Neural cell (in vitro differentiated cells): ENCODE data around the gene MYO1D.

ENCODE experiments used
- CTCF ChIP-seq: fragments of 450-650 bp; IDR thresholded peaks from 2 replicates; pipeline ENCODE4 v1.5.1; 2014; ENCODE audit warnings: antibody characterized with exemption, mild to moderate bottlenecking, moderate library complexity; ENCODE audit not compliant: poor library complexity, severe bottlenecking
- EP300 ChIP-seq: fragments of 450-650 bp; conservative IDR thresholded peaks from 2 replicates; pipeline ENCODE4 v1.6.1; 2014; ENCODE audit warnings: antibody characterized with exemption, mild to moderate bottlenecking, moderate library complexity; ENCODE audit not compliant: poor library complexity, severe bottlenecking
- EZH2 ChIP-seq: fragments of 200-600, 300-800 bp; shearing (Covaris generic), sonication (generic); IDR thresholded peaks from 2 replicates; pipeline ENCODE4 v1.6.1; 2014; ENCODE audit warnings: antibody characterized with exemption, low read length, borderline replicate concordance, mild to moderate bottlenecking; ENCODE audit not compliant: insufficient read depth, poor library complexity, severe bottlenecking
- POLR2AphosphoS5 ChIP-seq: IDR thresholded peaks from 2 replicates; pipeline ENCODE4 v1.6.1; 2012
- RAD21 ChIP-seq: fragments of 450-650 bp; conservative IDR thresholded peaks from 2 replicates; pipeline ENCODE4 v1.6.1; 2014; ENCODE audit warnings: antibody characterized with exemption, mild to moderate bottlenecking, moderate library complexity

- no peak for TF ChIP-seq CTCF
- TF ChIP-seq POLR2AphosphoS5, result no peak
- TF ChIP-seq EZH2, result no peak
- TF ChIP-seq EP300, result no peak
- TF ChIP-seq RAD21, result no peak
Observed at GRCh38 chr17:32903774-32904673, 27.1 kb upstream of the MYO1D start.
